ENCODE data around the gene LARP1B.
"Not testable (repeated sequence)": the region's sequence is repeated elsewhere in the genome, so short reads cannot be mapped to it uniquely, and the experiment has no call there.

Gene LARP1B

GRCh38 chr4:128029907-128030306 lies 31.2 kb upstream of the LARP1B start:
- TF ChIP-seq GLIS3 (CRISPR knock-in tag; IDR thresholded peaks at IDR 0.05): no peak
- TF ChIP-seq ZFP30 (CRISPR knock-in tag; IDR thresholded peaks at IDR 0.05): no peak
- TF ChIP-seq ZNF565 (CRISPR knock-in tag; conservative IDR thresholded peaks at IDR 0.05; ENCODE audit: low read depth): no peak
- no peak for TF ChIP-seq PPARA (CRISPR knock-in tag; IDR thresholded peaks at IDR 0.05; ENCODE audit: borderline replicate concordance)
- TF ChIP-seq, protein P1, sequence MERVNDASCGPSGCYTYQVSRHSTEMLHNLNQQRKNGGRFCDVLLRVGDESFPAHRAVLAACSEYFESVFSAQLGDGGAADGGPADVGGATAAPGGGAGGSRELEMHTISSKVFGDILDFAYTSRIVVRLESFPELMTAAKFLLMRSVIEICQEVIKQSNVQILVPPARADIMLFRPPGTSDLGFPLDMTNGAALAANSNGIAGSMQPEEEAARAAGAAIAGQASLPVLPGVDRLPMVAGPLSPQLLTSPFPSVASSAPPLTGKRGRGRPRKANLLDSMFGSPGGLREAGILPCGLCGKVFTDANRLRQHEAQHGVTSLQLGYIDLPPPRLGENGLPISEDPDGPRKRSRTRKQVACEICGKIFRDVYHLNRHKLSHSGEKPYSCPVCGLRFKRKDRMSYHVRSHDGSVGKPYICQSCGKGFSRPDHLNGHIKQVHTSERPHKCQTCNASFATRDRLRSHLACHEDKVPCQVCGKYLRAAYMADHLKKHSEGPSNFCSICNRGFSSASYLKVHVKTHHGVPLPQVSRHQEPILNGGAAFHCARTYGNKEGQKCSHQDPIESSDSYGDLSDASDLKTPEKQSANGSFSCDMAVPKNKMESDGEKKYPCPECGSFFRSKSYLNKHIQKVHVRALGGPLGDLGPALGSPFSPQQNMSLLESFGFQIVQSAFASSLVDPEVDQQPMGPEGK (CRISPR knock-in tag; IDR thresholded peaks at IDR 0.05; ENCODE audit: borderline replicate concordance): no peak
- no peak for TF ChIP-seq BACH2 (CRISPR knock-in tag; IDR thresholded peaks at IDR 0.05; ENCODE audit: borderline replicate concordance)
- no peak for TF ChIP-seq CSDC2 (CRISPR knock-in tag; IDR thresholded peaks at IDR 0.05)
- TF ChIP-seq POU6F1 (CRISPR knock-in tag; IDR thresholded peaks at IDR 0.05; ENCODE audit: borderline replicate concordance, low read depth): no peak
- TF ChIP-seq TCF4 (CRISPR knock-in tag; IDR thresholded peaks at IDR 0.05; ENCODE audit: borderline replicate concordance): no peak
- no peak for TF ChIP-seq ZC3H10 (CRISPR knock-in tag; IDR thresholded peaks at IDR 0.05)
- no peak for TF ChIP-seq ESRRG (CRISPR knock-in tag; IDR thresholded peaks at IDR 0.05)
- TF ChIP-seq CREB5 (CRISPR knock-in tag; IDR thresholded peaks at IDR 0.05; ENCODE audit: low read depth): no peak
- TF ChIP-seq RARB (CRISPR knock-in tag; IDR thresholded peaks at IDR 0.05): no peak
- no peak for TF ChIP-seq CSRNP3 (CRISPR knock-in tag; IDR thresholded peaks at IDR 0.05)
- no peak for ATAC-seq

GRCh38 chr4:128031756-128032384 lies 29.2 kb upstream of the LARP1B start:
- no peak for ATAC-seq
- TF ChIP-seq POU6F1 (CRISPR knock-in tag; IDR thresholded peaks at IDR 0.05; ENCODE audit: borderline replicate concordance, low read depth) (no peak), BACH2 (CRISPR knock-in tag; IDR thresholded peaks at IDR 0.05; ENCODE audit: borderline replicate concordance) (no peak), ZNF70 (CRISPR knock-in tag; IDR thresholded peaks at IDR 0.05) (no peak), CSRNP3 (CRISPR knock-in tag; IDR thresholded peaks at IDR 0.05) (no peak)

DNA sequence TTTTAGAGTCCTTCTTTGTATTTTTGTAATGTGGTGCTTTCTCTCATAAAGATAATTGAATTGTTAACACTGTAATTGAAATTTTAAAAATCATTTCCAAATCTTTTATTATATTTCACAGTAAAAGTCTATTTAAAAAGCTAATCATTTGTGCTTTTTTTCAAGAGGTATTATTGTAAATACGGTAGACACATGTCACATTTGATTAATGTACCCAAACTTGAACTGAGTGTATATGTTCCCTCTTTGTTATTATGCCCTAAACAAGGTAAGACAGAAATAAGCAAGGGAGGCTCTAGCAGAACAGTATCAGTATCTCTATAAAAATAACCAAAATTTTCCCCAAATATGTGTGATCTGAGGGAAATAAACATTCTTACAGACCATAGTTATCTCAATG lies 21.5 kb upstream of the LARP1B start:
- TF ChIP-seq ZFP30 (CRISPR knock-in tag; IDR thresholded peaks at IDR 0.05) (no peak), ISL1 (CRISPR knock-in tag; IDR thresholded peaks at IDR 0.05) (no peak), ZNF565 (CRISPR knock-in tag; conservative IDR thresholded peaks at IDR 0.05; ENCODE audit: low read depth) (no peak), OSR1 (CRISPR knock-in tag; IDR thresholded peaks at IDR 0.05) (no peak)
- ATAC-seq: no peak

DNA sequence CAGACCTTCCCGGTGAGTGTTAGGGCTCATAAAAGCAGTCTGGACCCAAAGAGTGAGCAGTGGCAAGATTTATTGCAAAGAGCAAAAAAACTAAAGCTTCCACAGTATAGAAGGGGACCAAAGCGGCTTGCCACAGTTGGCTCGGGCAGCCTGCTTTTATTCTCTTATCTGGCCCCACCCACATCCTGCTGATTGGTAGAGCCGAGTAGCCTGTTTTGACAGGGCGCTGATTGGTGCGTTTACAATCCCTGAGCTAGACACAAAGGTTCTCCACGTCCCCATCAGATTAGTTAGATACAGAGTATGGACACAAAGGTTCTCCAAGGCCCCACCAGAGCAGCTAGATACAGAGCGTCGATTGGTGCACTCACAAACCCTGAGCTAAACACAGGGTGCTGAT lies 14.1 kb upstream of the LARP1B start:
- ATAC-seq: not testable (repeated sequence)

DNA sequence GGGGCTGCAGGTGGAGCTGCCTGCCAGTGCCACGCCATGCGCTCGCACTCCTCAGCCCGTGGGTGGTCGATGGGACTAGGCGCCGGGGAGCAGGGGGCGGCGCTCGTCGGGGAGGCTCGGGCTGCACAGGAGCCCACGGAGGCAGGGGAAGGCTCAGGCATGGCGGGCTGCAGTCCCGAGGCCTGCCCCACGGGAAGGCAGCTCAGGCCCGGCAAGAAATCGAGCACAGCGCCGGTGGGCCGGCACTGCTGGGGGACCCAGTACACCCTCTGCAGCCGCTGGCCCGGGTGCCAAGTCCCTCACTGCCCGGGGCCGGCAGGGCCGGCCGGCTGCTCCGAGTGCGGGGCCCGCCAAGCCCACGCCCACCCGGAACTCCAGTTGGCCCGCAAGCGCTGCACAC lies 13.6 kb upstream of the LARP1B start:
- not testable (repeated sequence) for ATAC-seq

DNA sequence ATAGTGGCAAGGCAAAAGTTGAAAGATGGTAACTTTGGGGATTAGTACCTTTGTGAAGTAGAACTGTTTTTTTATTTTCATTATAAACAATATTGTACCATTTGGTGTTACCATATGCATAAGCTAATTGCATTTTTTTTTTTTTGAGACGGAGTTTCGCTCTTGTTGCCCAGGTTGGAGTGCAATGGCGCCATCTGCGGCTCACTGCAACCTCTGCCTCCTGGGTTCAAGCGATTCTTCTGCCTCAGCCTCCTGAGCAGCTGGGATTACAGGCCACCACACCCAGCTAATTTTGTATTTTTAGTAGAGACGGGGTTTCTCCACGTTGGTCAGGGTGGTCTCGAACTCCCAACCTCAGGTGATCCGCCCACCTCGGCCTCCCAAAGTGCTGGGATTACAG lies 9.9 kb upstream of the LARP1B start:
- not testable (repeated sequence) for ATAC-seq

- not testable (repeated sequence) for ATAC-seq
Observed at GRCh38 chr4:128054907-128055306, 6.2 kb upstream of the LARP1B start.

DNA sequence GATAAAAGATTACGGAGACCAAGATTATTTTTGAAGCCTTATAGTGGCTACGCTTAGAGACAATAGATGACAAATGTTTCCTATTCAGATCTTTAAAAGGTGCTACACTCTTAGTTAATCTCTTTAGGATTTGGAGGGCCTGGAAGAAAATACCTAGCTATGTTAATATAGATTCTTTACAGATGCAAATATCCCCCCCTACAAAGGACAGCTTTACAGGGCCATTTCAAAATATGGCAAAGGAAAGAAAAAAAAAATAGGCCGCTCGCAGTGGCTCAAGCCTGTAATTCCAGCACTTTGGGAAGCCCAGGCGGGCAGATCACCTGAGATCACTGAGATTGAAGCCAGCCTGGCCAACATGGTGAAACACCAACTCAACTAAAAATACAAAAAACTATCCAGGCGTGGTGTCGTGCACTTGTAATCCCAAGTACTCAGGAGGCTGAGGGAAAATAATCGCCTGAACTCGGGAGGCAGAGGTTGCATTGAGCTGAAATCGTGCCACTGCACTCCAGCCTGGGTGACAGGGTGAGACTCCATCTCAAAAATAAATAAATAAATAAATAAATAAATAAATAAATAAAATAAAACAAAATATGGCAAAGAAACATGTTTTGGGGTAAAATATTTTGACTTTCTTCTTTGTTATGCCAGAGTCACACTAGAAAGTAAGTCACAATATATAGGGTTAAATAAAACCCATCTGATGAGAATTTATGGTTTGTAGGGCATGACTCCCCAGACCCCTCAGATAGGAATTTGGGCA lies 5.5 kb upstream of the LARP1B start:
- not testable (repeated sequence) for ATAC-seq

Data from SK-N-SH treated with all-trans-retinoic acid at 6 μM for 48 hours (cell line).